Activated naive CD4-positive, alpha-beta T cell treated with anti-CD3 and anti-CD28 coated beads, Interleukin-2, amount 50 U/mL, for 24 hours (primary cell): ENCODE measurements around the gene BCL10.

Experiments used
- H3K27ac Mint-ChIP-seq: one replicate; pipeline ENCODE4 v1.8.0; 2021; ENCODE audit warnings: mild to moderate bottlenecking, mixed read lengths
- H3K27me3 Mint-ChIP-seq: one replicate; pipeline ENCODE4 v1.8.0; 2021; ENCODE audit warnings: mixed read lengths
- H3K36me3 Mint-ChIP-seq: one replicate; pipeline ENCODE4 v1.8.0; 2021; ENCODE audit warnings: mixed read lengths
- H3K4me1 Mint-ChIP-seq: one replicate; pipeline ENCODE4 v1.8.0; 2021; ENCODE audit warnings: mixed read lengths
- H3K4me3 Mint-ChIP-seq: one replicate; pipeline ENCODE4 v1.8.0; 2021; ENCODE audit warnings: mild to moderate bottlenecking, mixed read lengths
- H3K9me3 Mint-ChIP-seq: one replicate; pipeline ENCODE4 v1.8.0; 2021; ENCODE audit warnings: mixed read lengths

Gene BCL10

GRCh38 chr1:85224734-85225623 is 51.5 kb downstream of the BCL10 start:
- Mint-ChIP-seq H3K27me3 (peaks cover 2% of the 10 kb centered on the region), H3K4me3 (no peak overlapping the region), H3K27ac (no peak overlapping the region), H3K4me1 (no peaks in the 10 kb centered on the region), H3K36me3 (no peaks in the 10 kb centered on the region), H3K9me3 (no peaks in the 10 kb centered on the region)

DNA sequence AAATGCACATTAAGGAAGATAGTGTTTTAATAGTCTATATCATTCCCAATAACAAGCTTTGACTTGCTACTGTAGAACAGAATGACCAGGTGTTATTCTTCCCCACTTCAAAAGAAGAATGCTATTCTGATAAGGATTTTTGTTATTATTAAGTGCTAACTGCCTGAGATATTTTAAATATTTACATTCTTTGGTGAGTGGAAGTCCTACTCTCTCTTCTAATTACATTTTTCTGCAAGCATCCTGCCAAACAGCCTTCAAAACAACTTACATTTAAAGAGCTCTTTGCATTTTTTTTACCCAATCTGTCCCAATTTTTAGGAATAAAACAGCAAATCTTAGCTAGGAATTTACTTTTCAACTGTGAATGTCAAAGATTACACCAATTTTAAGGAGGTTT is 52.1 kb downstream of the BCL10 start:
- Mint-ChIP-seq H3K4me3 (no peak overlapping the region), H3K4me1 (no peaks in the 10 kb centered on the region), H3K27me3 (peaks cover 2% of the 10 kb centered on the region), H3K27ac (no peak overlapping the region), H3K9me3 (no peaks in the 10 kb centered on the region), H3K36me3 (no peaks in the 10 kb centered on the region)

DNA sequence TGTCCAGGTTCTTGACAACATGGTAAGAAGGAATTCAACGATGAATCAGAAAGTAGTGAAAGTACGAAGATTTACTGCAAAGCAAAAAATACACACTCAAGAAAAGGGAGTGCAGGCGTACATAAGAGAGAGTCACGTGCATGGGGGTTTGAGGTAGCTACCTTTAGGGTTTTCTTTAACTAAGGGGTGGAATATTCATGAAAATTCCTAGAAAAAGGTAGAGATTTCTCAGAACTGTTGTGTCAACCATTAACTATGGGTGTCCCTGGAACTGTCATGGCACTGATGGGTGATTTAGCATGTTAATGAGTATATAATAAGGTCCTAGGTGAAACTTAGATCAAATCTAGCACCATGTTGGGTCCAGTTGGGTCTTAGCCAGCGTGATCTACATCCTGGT is 53.1 kb downstream of the BCL10 start:
- H3K27ac Mint-ChIP-seq, result no peak overlapping the region

GRCh38 chr1:85220756-85221201 is 55.7 kb downstream of the BCL10 start:
- Mint-ChIP-seq H3K27ac (no peak overlapping the region), H3K4me3 (no peak overlapping the region), H3K9me3 (no peaks in the 10 kb centered on the region), H3K36me3 (peaks cover 6% of the 10 kb centered on the region), H3K27me3 (peaks cover 10% of the 10 kb centered on the region), H3K4me1 (no peaks in the 10 kb centered on the region)

More for the DNA sequence above, 53.1 kb downstream of the BCL10 start:
- Mint-ChIP-seq H3K36me3 (no peaks in the 10 kb centered on the region), H3K4me1 (no peaks in the 10 kb centered on the region), H3K9me3 (no peaks in the 10 kb centered on the region), H3K4me3 (no peak overlapping the region), H3K27me3 (peaks cover 2% of the 10 kb centered on the region)

DNA sequence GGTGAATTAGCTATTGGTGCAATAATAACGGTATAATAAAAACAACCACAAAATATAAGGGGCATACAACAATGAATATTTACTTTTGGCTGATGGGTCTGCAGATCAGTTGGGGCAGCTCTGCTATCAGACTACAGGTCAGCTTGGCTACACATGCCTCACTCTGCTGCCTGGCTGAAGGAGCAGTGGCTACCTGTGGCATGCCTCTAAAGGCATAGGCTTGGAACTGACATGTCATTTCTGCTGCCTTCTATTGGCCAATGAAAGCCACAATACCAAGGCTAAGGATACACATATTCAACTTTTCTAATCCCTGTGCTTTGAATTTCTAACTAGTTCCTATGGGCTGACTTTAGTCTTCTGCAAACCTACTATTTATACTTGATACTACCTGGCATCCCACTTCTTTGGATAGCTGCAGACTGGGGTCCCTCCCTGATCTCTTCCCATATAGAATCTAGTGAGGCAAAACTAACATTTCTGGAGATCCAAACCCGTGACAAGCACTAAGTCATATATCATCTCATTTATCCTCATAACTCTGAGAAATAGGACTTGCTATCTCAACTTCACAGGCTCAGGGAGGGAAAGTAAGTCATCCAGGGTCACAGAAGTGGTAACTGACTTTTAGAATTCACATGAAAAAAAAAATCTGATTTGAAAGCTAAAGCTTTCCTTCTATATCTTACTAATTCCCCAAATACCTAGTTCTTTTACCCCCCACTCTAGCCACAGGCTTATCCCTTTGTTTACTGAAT is 56.4 kb downstream of the BCL10 start:
- no peaks in the 10 kb centered on the region for H3K9me3 Mint-ChIP-seq
- no peaks in the 10 kb centered on the region for H3K4me1 Mint-ChIP-seq
- no peak overlapping the region for H3K4me3 Mint-ChIP-seq

GRCh38 chr1:85216697-85217096 is 59.7 kb downstream of the BCL10 start:
- Mint-ChIP-seq H3K4me1 (no peaks in the 10 kb centered on the region), H3K9me3 (no peaks in the 10 kb centered on the region), H3K27ac (no peak overlapping the region), H3K36me3 (peaks cover 6% of the 10 kb centered on the region), H3K27me3 (peaks cover 16% of the 10 kb centered on the region), H3K4me3 (no peak overlapping the region)

More for the DNA sequence above, 56.4 kb downstream of the BCL10 start:
- Mint-ChIP-seq H3K27me3 (peaks cover 12% of the 10 kb centered on the region), H3K27ac (no peak overlapping the region), H3K36me3 (peaks cover 6% of the 10 kb centered on the region)
